ENCODE data around the gene BACE2. TPM values are rescaled to one million over a fixed set of nuclear protein-coding genes. Genes with fewer than 3 reads are reported as not detected.

Gene BACE2
- total RNA-seq, 1 donor from 2014 or later: 64.8 TPM

- TF ChIP-seq CTCF (IDR thresholded peaks at IDR 0.05; ENCODE audit: insufficient read depth, low read length, severe bottlenecking): peak; percentile 76
- DNase-seq (ENCODE audit: low read depth) (peak; percentile 80), FAIRE-seq (peak; percentile 50)
- H3K4me3 ChIP-seq (ENCODE audit: low read depth, low read length): no peak overlapping the region
- no peaks in the 10 kb centered on the region for H3K27me3 ChIP-seq (ENCODE audit: control insufficient read depth, insufficient read depth, low read length)
- no peaks in the 10 kb centered on the region for H3K36me3 ChIP-seq (ENCODE audit: control insufficient read depth, insufficient read depth, low read length)
Observed at GRCh38 chr21:41283211-41283818, 115.4 kb downstream of the BACE2 start.

DNA sequence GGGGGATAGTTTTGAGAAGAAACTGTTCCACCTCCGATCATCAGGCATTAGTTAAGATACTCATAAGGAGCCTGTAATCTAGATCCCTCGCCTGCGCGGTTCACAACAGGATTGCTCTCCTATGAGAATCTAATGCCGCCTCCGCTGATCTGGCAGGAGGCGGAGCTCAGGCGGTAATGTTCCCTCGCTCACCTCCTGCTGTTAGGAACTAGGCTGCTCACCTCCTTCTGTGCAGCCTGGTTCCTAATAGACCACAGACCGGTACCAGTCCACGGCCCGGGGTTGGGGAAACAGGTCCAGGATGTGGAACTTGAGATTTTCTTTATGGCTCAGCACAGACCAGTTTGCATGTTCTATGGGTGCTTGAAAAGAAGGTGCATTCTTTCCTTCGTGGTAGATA, 121.5 kb downstream of the BACE2 start:
- FAIRE-seq (no peak), DNase-seq (ENCODE audit: low read depth) (peak; percentile 7)
- TF ChIP-seq CTCF (IDR thresholded peaks at IDR 0.05; ENCODE audit: insufficient read depth, low read length, severe bottlenecking): peak; percentile 10
- Histone ChIP-seq H3K4me3 (ENCODE audit: low read depth, low read length) (no peak overlapping the region), H3K36me3 (ENCODE audit: control insufficient read depth, insufficient read depth, low read length) (no peaks in the 10 kb centered on the region), H3K27me3 (ENCODE audit: control insufficient read depth, insufficient read depth, low read length) (no peaks in the 10 kb centered on the region)

DNA sequence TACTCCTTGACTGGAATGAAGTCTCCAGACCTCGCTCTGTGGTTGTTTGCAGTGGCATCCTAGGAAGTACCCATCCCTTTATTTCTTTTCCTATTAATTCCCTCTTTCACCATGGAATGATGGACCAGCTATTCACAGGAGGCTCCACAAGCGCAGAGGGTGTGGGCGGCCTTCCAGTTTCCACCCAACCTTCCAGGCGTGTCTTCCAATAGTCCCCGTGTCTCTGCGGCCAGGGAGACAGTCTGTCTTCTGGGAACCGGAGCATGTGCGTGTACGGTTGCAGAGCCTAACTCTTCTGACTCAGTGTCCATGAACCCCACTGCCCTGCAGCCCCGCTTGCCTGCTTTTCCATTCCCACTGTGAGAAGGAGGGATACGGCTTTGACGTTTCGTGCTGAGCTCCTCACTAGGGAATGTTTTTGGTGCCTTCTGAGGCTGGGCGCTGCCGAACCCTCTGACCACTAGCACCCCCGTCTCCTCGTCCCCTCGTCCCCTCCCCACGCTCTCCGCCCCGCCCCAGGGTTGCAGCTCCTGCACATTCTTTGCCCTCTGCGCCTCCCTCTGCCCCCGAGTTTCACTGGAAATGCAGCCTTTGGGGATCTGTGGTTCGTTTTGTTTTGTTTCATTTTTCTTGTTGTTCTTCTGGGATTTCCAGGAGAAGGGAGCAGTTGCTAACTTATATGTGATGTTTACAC, 122.3 kb downstream of the BACE2 start:
- Histone ChIP-seq H3K36me3 (ENCODE audit: control insufficient read depth, insufficient read depth, low read length) (no peaks in the 10 kb centered on the region), H3K4me3 (ENCODE audit: low read depth, low read length) (no peak overlapping the region), H3K27me3 (ENCODE audit: control insufficient read depth, insufficient read depth, low read length) (no peaks in the 10 kb centered on the region)
- no peak for DNase-seq (ENCODE audit: low read depth)
- no peak for TF ChIP-seq CTCF (IDR thresholded peaks at IDR 0.05; ENCODE audit: insufficient read depth, low read length, severe bottlenecking)
- FAIRE-seq: no peak

GRCh38 chr21:41294548-41295231, 126.7 kb downstream of the BACE2 start:
- Histone ChIP-seq H3K36me3 (ENCODE audit: control insufficient read depth, insufficient read depth, low read length) (no peaks in the 10 kb centered on the region), H3K27me3 (ENCODE audit: control insufficient read depth, insufficient read depth, low read length) (no peaks in the 10 kb centered on the region), H3K4me3 (ENCODE audit: low read depth, low read length) (no peak overlapping the region)
- FAIRE-seq (no peak), DNase-seq (ENCODE audit: low read depth) (peak; percentile 41)
- no peak for TF ChIP-seq CTCF (IDR thresholded peaks at IDR 0.05; ENCODE audit: insufficient read depth, low read length, severe bottlenecking)

GRCh38 chr21:41295721-41296254, 127.8 kb downstream of the BACE2 start:
- no peak for FAIRE-seq
- no peak overlapping the region for H3K4me3 ChIP-seq (ENCODE audit: low read depth, low read length)
- H3K36me3 ChIP-seq (ENCODE audit: control insufficient read depth, insufficient read depth, low read length): no peaks in the 10 kb centered on the region
- no peak for TF ChIP-seq CTCF (IDR thresholded peaks at IDR 0.05; ENCODE audit: insufficient read depth, low read length, severe bottlenecking)
- DNase-seq (ENCODE audit: low read depth): peak; percentile 6
- no peaks in the 10 kb centered on the region for H3K27me3 ChIP-seq (ENCODE audit: control insufficient read depth, insufficient read depth, low read length)

Data from bronchial epithelial cell (primary cell).